GM23338 (cell line): Measurements from ENCODE around the gene INPPL1. TPM values are rescaled to one million over a fixed set of nuclear protein-coding genes. Genes with fewer than 3 reads are reported as not detected.
A peak's percentile ranks its signal among the peaks of the same experiment; 100 is the strongest.

Experiments
- ATAC-seq: fragments of 200-7000 bp; cut with Tn5 transposase; 3 replicates; pipeline ENCODE4 v1.9.1; 2020
- DNase-seq: peaks from one replicate; pipeline ENCODE4 v3.0.0-alpha.2; 2015; ENCODE audit warnings: low spot score
- H2AFZ ChIP-seq: fragments of 200-600 bp; sonication (generic); 2 replicates; pipeline ENCODE4 v1.8.0; 2016; ENCODE audit warnings: antibody characterized with exemption, mild to moderate bottlenecking, moderate library complexity
- H3F3A ChIP-seq: fragments of 200-600 bp; sonication (generic); replicated peaks from 2 replicates; pipeline ENCODE4 v1.8.0; 2017; ENCODE audit warnings: antibody characterized with exemption, mixed run types, low read depth
- H3K27ac ChIP-seq: fragments of 200-600 bp; sonication (generic); 2 replicates; pipeline ENCODE4 v1.6.1; 2016; ENCODE audit warnings: low read depth
- H3K27me3 ChIP-seq: fragments of 200-600 bp; sonication (generic); 2 replicates; pipeline ENCODE4 v1.8.0; 2016; ENCODE audit warnings: mild to moderate bottlenecking, mixed run types, moderate library complexity; ENCODE audit not compliant: insufficient read depth
- H3K36me3 ChIP-seq: fragments of 200-600 bp; sonication (generic); 2 replicates; pipeline ENCODE4 v1.8.0; 2016; ENCODE audit warnings: mild to moderate bottlenecking; ENCODE audit not compliant: insufficient read depth
- H3K4me1 ChIP-seq: fragments of 200-600 bp; sonication (generic); 2 replicates; pipeline ENCODE4 v1.8.0; 2016; ENCODE audit warnings: mild to moderate bottlenecking, moderate library complexity; ENCODE audit not compliant: insufficient read depth
- H3K4me2 ChIP-seq: fragments of 200-600 bp; sonication (generic); 2 replicates; pipeline ENCODE4 v1.7.1; 2017; ENCODE audit warnings: mixed run types
- H3K4me3 ChIP-seq: fragments of 200-600 bp; sonication (generic); 2 replicates; pipeline ENCODE4 v1.6.1; 2016; ENCODE audit warnings: mixed run types
- H3K79me2 ChIP-seq: fragments of 200-600 bp; sonication (generic); replicated peaks from 2 replicates; pipeline ENCODE4 v1.8.0; 2017; ENCODE audit warnings: mild to moderate bottlenecking; ENCODE audit not compliant: insufficient read depth
- H3K9me2 ChIP-seq: fragments of 200-600 bp; sonication (generic); 2 replicates; pipeline ENCODE4 v1.8.0; 2017; ENCODE audit not compliant: insufficient read depth
- H4K20me1 ChIP-seq: fragments of 200-600 bp; sonication (generic); replicated peaks from 2 replicates; pipeline ENCODE4 v1.8.0; 2017; ENCODE audit warnings: mild to moderate bottlenecking; ENCODE audit not compliant: insufficient read depth
- H3K27ac Mint-ChIP-seq: 2 replicates; pipeline ENCODE4 v1.8.0; 2020; ENCODE audit warnings: inconsistent platforms, mild to moderate bottlenecking, moderate library complexity, mixed read lengths
- H3K27me3 Mint-ChIP-seq: 3 replicates; pipeline ENCODE4 v1.8.0; 2022; ENCODE audit warnings: low read depth, mild to moderate bottlenecking, moderate library complexity, mixed read lengths, inconsistent platforms; ENCODE audit not compliant: insufficient read depth, poor library complexity
- H3K36me3 Mint-ChIP-seq: 3 replicates; pipeline ENCODE4 v1.8.0; 2021; ENCODE audit warnings: low read depth, mild to moderate bottlenecking, inconsistent platforms, moderate library complexity, mixed read lengths
- H3K4me1 Mint-ChIP-seq: 3 replicates; pipeline ENCODE4 v1.8.0; 2020; ENCODE audit warnings: mild to moderate bottlenecking, inconsistent platforms, mixed read lengths
- H3K4me3 Mint-ChIP-seq: 3 replicates; pipeline ENCODE4 v1.8.0; 2021; ENCODE audit warnings: moderate library complexity, mild to moderate bottlenecking, inconsistent platforms, mixed read lengths
- H3K9me3 Mint-ChIP-seq: 3 replicates; pipeline ENCODE4 v1.8.0; 2020; ENCODE audit warnings: moderate library complexity, mild to moderate bottlenecking, inconsistent platforms, mixed read lengths
- CREB1 ChIP-seq: fragments of 250-450 bp; sonication (Bioruptor Pico); IDR thresholded peaks from 2 replicates; pipeline ENCODE4 v1.5.0; 2020; ENCODE audit warnings: low read depth, mild to moderate bottlenecking, moderate library complexity
- EZH2 ChIP-seq: fragments of 200-600 bp; sonication (generic); IDR thresholded peaks from one replicate; pipeline ENCODE4 v1.8.0; 2017; ENCODE audit warnings: antibody characterized with exemption, mild to moderate bottlenecking, low read depth; ENCODE audit not compliant: unreplicated experiment
- EZH2phosphoT487 ChIP-seq: fragments of 200-600 bp; sonication (generic); IDR thresholded peaks from one replicate; pipeline ENCODE4 v1.8.1; 2018; ENCODE audit warnings: antibody characterized with exemption; ENCODE audit not compliant: unreplicated experiment
- JUNB ChIP-seq: IDR thresholded peaks from one replicate; pipeline ENCODE4 v1.6.1; 2016; ENCODE audit warnings: antibody characterized with exemption; ENCODE audit not compliant: unreplicated experiment
- NANOG ChIP-seq: IDR thresholded peaks from 2 replicates; pipeline ENCODE4 v1.6.1; 2016; ENCODE audit warnings: antibody characterized with exemption, borderline replicate concordance
- POLR2AphosphoS5 ChIP-seq: IDR thresholded peaks from 2 replicates; pipeline ENCODE4 v1.6.1; 2016; ENCODE audit warnings: antibody characterized with exemption, low read depth
- STAT1 ChIP-seq: IDR thresholded peaks from one replicate; pipeline ENCODE4 v1.6.1; 2016; ENCODE audit warnings: antibody characterized with exemption; ENCODE audit not compliant: unreplicated experiment
- ZNF114 ChIP-seq: fragments of 250-450 bp; sonication (Bioruptor Pico); IDR thresholded peaks from 2 replicates; pipeline ENCODE4 v1.5.0; 2020; ENCODE audit warnings: mild to moderate bottlenecking, moderate library complexity
- ZNF331 ChIP-seq: fragments of 250-450 bp; sonication (Bioruptor Pico); IDR thresholded peaks from 2 replicates; pipeline ENCODE4 v1.5.0; 2020; ENCODE audit warnings: low read depth, mild to moderate bottlenecking, moderate library complexity
- polyA plus RNA-seq: library from polyadenylated mRNA; unstranded; fragments of >200 nt; fragmentation: Nextera tagmentation; extraction: Ambion mirVana; gene quantifications from 2 replicates; pipeline ENCODE4 v1.2.1, GENCODE V29; 2016
- total RNA-seq: library from RNA; depleted of rRNA; stranded (reverse); fragments of >200 nt; shearing (Covaris generic); gene quantifications from 2 replicates; pipeline ENCODE4 v1.2.3, GENCODE V29; 2014
- TF ChIP-seq, protein P1 (sequence below): IDR thresholded peaks from 2 replicates; pipeline ENCODE4 v1.6.1; 2016; ENCODE audit warnings: antibody characterized with exemption
- TF ChIP-seq, protein P2 (sequence below): IDR thresholded peaks from one replicate; pipeline ENCODE4 v1.6.1; 2018; ENCODE audit warnings: antibody characterized with exemption; ENCODE audit not compliant: unreplicated experiment
- TF ChIP-seq, protein P3 (sequence below): fragments of 250-450 bp; sonication (Bioruptor Pico); IDR thresholded peaks from 2 replicates; pipeline ENCODE4 v1.5.0; 2020; ENCODE audit warnings: mild to moderate bottlenecking, moderate library complexity
- TF ChIP-seq, protein P4 (sequence below), 2 experiments: fragments of 200-600 bp in 1 of 2; sonication (generic) in 1 of 2; conservative IDR thresholded peaks; 2 replicates each; pipeline versions ENCODE4 v1.5.1 to v1.6.1; 2016 to 2017; ENCODE audit warnings: antibody characterized with exemption in 2 of 2, low read depth in 2 of 2, mild to moderate bottlenecking in 2 of 2, moderate library complexity in 1 of 2

The INPPL1 gene
- total and polyA plus RNA-seq, 2 experiments from 2014 or later: 21.5 to 54.7 TPM

DNA sequence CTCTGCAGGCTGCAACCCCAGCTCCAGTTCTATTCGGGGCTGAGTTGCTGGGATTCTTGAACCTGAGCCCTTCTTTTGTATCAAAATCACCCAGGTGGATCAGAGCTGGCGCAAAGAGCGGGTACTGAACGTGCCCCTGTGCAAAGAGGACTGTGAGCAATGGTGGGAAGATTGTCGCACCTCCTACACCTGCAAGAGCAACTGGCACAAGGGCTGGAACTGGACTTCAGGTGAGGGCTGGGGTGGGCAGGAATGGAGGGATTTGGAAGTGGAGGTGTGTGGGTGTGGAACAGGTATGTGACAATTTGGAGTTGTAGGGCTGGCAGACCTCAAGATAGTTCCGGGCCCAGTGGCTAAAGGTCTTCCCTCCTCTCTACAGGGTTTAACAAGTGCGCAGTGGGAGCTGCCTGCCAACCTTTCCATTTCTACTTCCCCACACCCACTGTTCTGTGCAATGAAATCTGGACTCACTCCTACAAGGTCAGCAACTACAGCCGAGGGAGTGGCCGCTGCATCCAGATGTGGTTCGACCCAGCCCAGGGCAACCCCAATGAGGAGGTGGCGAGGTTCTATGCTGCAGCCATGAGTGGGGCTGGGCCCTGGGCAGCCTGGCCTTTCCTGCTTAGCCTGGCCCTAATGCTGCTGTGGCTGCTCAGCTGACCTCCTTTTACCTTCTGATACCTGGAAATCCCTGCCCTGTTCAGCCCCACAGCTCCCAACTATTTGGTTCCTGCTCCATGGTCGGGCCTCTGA, 28.9 kb upstream of the INPPL1 start:
- Histone ChIP-seq H3K4me1 (peaks cover 6% of the 10 kb centered on the region; the same call in 1 of the 2 replicates), H4K20me1 (no peaks in the 10 kb centered on the region), H3K36me3 (no peaks in the 10 kb centered on the region), H3K4me2 (no peak overlapping the region), H3K9me2 (no peaks in the 10 kb centered on the region), H3K27me3 (no peaks in the 10 kb centered on the region), H2AFZ (0 out of 2 replicates have a peak overlapping the region, but pooled peaks have one; percentile 69), H3K27ac (no peak overlapping the region), H3K79me2 (no peaks in the 10 kb centered on the region), H3K4me3 (no peak overlapping the region), H3F3A (no peaks in the 10 kb centered on the region)
- peaks cover 11% of the 10 kb centered on the region for H3K27me3 Mint-ChIP-seq
- TF ChIP-seq, protein P1, sequence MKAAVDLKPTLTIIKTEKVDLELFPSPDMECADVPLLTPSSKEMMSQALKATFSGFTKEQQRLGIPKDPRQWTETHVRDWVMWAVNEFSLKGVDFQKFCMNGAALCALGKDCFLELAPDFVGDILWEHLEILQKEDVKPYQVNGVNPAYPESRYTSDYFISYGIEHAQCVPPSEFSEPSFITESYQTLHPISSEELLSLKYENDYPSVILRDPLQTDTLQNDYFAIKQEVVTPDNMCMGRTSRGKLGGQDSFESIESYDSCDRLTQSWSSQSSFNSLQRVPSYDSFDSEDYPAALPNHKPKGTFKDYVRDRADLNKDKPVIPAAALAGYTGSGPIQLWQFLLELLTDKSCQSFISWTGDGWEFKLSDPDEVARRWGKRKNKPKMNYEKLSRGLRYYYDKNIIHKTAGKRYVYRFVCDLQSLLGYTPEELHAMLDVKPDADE: no peak
- TF ChIP-seq, protein P2, sequence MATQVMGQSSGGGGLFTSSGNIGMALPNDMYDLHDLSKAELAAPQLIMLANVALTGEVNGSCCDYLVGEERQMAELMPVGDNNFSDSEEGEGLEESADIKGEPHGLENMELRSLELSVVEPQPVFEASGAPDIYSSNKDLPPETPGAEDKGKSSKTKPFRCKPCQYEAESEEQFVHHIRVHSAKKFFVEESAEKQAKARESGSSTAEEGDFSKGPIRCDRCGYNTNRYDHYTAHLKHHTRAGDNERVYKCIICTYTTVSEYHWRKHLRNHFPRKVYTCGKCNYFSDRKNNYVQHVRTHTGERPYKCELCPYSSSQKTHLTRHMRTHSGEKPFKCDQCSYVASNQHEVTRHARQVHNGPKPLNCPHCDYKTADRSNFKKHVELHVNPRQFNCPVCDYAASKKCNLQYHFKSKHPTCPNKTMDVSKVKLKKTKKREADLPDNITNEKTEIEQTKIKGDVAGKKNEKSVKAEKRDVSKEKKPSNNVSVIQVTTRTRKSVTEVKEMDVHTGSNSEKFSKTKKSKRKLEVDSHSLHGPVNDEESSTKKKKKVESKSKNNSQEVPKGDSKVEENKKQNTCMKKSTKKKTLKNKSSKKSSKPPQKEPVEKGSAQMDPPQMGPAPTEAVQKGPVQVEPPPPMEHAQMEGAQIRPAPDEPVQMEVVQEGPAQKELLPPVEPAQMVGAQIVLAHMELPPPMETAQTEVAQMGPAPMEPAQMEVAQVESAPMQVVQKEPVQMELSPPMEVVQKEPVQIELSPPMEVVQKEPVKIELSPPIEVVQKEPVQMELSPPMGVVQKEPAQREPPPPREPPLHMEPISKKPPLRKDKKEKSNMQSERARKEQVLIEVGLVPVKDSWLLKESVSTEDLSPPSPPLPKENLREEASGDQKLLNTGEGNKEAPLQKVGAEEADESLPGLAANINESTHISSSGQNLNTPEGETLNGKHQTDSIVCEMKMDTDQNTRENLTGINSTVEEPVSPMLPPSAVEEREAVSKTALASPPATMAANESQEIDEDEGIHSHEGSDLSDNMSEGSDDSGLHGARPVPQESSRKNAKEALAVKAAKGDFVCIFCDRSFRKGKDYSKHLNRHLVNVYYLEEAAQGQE: no peak
- TF ChIP-seq NANOG (no peak), EZH2phosphoT487 (no peak), EZH2 (no peak), JUNB (no peak), STAT1 (no peak), CREB1 (CRISPR knock-in tag) (no peak), ZNF331 (CRISPR knock-in tag) (no peak), POLR2AphosphoS5 (no peak), ZNF114 (no peak)
- TF ChIP-seq, protein P3, sequence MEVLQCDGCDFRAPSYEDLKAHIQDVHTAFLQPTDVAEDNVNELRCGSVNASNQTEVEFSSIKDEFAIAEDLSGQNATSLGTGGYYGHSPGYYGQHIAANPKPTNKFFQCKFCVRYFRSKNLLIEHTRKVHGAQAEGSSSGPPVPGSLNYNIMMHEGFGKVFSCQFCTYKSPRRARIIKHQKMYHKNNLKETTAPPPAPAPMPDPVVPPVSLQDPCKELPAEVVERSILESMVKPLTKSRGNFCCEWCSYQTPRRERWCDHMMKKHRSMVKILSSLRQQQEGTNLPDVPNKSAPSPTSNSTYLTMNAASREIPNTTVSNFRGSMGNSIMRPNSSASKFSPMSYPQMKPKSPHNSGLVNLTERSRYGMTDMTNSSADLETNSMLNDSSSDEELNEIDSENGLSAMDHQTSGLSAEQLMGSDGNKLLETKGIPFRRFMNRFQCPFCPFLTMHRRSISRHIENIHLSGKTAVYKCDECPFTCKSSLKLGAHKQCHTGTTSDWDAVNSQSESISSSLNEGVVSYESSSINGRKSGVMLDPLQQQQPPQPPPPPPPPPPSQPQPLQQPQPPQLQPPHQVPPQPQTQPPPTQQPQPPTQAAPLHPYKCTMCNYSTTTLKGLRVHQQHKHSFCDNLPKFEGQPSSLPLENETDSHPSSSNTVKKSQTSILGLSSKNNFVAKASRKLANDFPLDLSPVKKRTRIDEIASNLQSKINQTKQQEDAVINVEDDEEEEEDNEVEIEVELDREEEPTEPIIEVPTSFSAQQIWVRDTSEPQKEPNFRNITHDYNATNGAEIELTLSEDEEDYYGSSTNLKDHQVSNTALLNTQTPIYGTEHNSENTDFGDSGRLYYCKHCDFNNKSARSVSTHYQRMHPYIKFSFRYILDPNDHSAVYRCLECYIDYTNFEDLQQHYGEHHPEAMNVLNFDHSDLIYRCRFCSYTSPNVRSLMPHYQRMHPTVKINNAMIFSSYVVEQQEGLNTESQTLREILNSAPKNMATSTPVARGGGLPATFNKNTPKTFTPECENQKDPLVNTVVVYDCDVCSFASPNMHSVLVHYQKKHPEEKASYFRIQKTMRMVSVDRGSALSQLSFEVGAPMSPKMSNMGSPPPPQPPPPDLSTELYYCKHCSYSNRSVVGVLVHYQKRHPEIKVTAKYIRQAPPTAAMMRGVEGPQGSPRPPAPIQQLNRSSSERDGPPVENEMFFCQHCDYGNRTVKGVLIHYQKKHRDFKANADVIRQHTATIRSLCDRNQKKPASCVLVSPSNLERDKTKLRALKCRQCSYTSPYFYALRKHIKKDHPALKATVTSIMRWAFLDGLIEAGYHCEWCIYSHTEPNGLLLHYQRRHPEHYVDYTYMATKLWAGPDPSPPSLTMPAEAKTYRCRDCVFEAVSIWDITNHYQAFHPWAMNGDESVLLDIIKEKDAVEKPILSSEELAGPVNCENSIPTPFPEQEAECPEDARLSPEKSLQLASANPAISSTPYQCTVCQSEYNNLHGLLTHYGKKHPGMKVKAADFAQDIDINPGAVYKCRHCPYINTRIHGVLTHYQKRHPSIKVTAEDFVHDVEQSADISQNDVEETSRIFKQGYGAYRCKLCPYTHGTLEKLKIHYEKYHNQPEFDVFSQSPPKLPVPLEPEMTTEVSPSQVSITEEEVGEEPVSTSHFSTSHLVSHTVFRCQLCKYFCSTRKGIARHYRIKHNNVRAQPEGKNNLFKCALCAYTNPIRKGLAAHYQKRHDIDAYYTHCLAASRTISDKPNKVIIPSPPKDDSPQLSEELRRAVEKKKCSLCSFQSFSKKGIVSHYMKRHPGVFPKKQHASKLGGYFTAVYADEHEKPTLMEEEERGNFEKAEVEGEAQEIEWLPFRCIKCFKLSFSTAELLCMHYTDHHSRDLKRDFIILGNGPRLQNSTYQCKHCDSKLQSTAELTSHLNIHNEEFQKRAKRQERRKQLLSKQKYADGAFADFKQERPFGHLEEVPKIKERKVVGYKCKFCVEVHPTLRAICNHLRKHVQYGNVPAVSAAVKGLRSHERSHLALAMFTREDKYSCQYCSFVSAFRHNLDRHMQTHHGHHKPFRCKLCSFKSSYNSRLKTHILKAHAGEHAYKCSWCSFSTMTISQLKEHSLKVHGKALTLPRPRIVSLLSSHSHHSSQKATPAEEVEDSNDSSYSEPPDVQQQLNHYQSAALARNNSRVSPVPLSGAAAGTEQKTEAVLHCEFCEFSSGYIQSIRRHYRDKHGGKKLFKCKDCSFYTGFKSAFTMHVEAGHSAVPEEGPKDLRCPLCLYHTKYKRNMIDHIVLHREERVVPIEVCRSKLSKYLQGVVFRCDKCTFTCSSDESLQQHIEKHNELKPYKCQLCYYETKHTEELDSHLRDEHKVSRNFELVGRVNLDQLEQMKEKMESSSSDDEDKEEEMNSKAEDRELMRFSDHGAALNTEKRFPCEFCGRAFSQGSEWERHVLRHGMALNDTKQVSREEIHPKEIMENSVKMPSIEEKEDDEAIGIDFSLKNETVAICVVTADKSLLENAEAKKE (CRISPR knock-in tag): no peak
- TF ChIP-seq, protein P4, sequence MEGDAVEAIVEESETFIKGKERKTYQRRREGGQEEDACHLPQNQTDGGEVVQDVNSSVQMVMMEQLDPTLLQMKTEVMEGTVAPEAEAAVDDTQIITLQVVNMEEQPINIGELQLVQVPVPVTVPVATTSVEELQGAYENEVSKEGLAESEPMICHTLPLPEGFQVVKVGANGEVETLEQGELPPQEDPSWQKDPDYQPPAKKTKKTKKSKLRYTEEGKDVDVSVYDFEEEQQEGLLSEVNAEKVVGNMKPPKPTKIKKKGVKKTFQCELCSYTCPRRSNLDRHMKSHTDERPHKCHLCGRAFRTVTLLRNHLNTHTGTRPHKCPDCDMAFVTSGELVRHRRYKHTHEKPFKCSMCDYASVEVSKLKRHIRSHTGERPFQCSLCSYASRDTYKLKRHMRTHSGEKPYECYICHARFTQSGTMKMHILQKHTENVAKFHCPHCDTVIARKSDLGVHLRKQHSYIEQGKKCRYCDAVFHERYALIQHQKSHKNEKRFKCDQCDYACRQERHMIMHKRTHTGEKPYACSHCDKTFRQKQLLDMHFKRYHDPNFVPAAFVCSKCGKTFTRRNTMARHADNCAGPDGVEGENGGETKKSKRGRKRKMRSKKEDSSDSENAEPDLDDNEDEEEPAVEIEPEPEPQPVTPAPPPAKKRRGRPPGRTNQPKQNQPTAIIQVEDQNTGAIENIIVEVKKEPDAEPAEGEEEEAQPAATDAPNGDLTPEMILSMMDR (conservative IDR thresholded peaks at IDR 0.05; ENCODE audit: low read depth in 2 of 2): no peak
- H3K4me1 Mint-ChIP-seq: peaks cover 13% of the 10 kb centered on the region; the same call in 2 of the 3 replicates
- no peaks in the 10 kb centered on the region for H3K36me3 Mint-ChIP-seq
- no peak overlapping the region for H3K27ac Mint-ChIP-seq
- H3K4me3 Mint-ChIP-seq: no peak overlapping the region
- no peaks in the 10 kb centered on the region; the same call in 2 of the 3 replicates for H3K9me3 Mint-ChIP-seq
- ATAC-seq: no peak
- no peak for DNase-seq
